ENCODE results near the gene TSPAN17. TPM values are rescaled to one million over a fixed set of nuclear protein-coding genes. Genes with fewer than 3 reads are reported as not detected.
A peak's percentile ranks its signal among the peaks of the same experiment; 100 is the strongest.

TSPAN17 gene
- total and polyA plus RNA-seq, 9 of the 15 experiments (the other 6 are each of a cell fraction or from before 2014, with no cell fraction given), result 0.73 to 58.3 (median 34.5) TPM

- TF ChIP-seq THRB (CRISPR knock-in tag; conservative IDR thresholded peaks at IDR 0.05) (no peak), PKNOX1 (IDR thresholded peaks at IDR 0.05) (peak; percentile 60), SAFB (IDR thresholded peaks at IDR 0.05; ENCODE audit: borderline replicate concordance, low read depth, low read length) (0 out of 2 replicates have a peak, but pooled peaks have one; percentile 23), EP300 (IDR thresholded peaks at IDR 0.05; ENCODE audit: low read length) (no peak), SIX5 (IDR thresholded peaks at IDR 0.05; ENCODE audit: borderline replicate concordance in 1 of 2, insufficient read depth in 1 of 2, low read depth in 1 of 2, low read length in 2 of 2) (no peak), MAFK (IDR thresholded peaks at IDR 0.05; ENCODE audit: low read length) (no peak), ESRRB (CRISPR knock-in tag; IDR thresholded peaks at IDR 0.05; ENCODE audit: borderline replicate concordance) (no peak), ELF1 (tag; IDR thresholded peaks at IDR 0.05) (no peak), CBFA2T2 (conservative IDR thresholded peaks at IDR 0.05) (no peak), DDX20 (tag; IDR thresholded peaks at IDR 0.05; ENCODE audit: low read depth) (no peak), TAF9B (IDR thresholded peaks at IDR 0.05; ENCODE audit: partially characterized antibody) (no peak), CBX5 (IDR thresholded peaks at IDR 0.05; ENCODE audit: borderline replicate concordance, low read depth) (no peak)
Observed at GRCh38 chr5:176700239-176700847, 53.1 kb downstream of the TSPAN17 start (continued).
